MM.1S (cell line): ENCODE data around the gene TMEM161A.
A peak's percentile ranks its signal among the peaks of the same experiment; 100 is the strongest.

Source experiments
- DNase-seq: peaks from one replicate; pipeline ENCODE4 v3.0.0-alpha.2; 2015
- H2AFZ ChIP-seq: fragments of 300-600 bp; sonication (generic); 2 replicates; pipeline ENCODE4 v1.6.0; 2016; ENCODE audit warnings: antibody characterized with exemption, low read length
- H3F3A ChIP-seq: fragments of 300-600 bp; sonication (generic); 2 replicates; pipeline ENCODE4 v1.6.1; 2016; ENCODE audit warnings: mild to moderate bottlenecking, antibody characterized with exemption, low read length, moderate library complexity, mixed read lengths; ENCODE audit not compliant: insufficient read depth
- H3K27ac ChIP-seq: fragments of 300-600 bp; sonication (generic); 2 replicates; pipeline ENCODE4 v1.5.1; 2016; ENCODE audit warnings: mild to moderate bottlenecking, low read length
- H3K27me3 ChIP-seq: fragments of 300-600 bp; sonication (generic); replicated peaks from 2 replicates; pipeline ENCODE4 v1.6.0; 2016; ENCODE audit warnings: low read length; ENCODE audit not compliant: insufficient read depth
- H3K36me3 ChIP-seq: fragments of 300-600 bp; sonication (generic); replicated peaks from 2 replicates; pipeline ENCODE4 v1.6.1; 2016; ENCODE audit warnings: mild to moderate bottlenecking, low read length, mixed read lengths; ENCODE audit not compliant: insufficient read depth
- H3K4me1 ChIP-seq: fragments of 300-600 bp; sonication (generic); 2 replicates; pipeline ENCODE4 v1.6.1; 2016; ENCODE audit warnings: low read length, mixed read lengths
- H3K4me2 ChIP-seq: fragments of 300-600 bp; sonication (generic); 2 replicates; pipeline ENCODE4 v1.6.0; 2016; ENCODE audit warnings: low read depth, low read length
- H3K4me3 ChIP-seq: fragments of 300-600 bp; sonication (generic); 2 replicates; pipeline ENCODE4 v1.5.1; 2016; ENCODE audit warnings: low read length, mixed read lengths
- H3K79me2 ChIP-seq: fragments of 300-600 bp; sonication (generic); 2 replicates; pipeline ENCODE4 v1.6.1; 2016; ENCODE audit warnings: mixed run types, low read length, mixed read lengths
- H3K9ac ChIP-seq: fragments of 300-600 bp; sonication (generic); 2 replicates; pipeline ENCODE4 v1.6.1; 2016; ENCODE audit warnings: low read length, mixed read lengths
- H3K9me2 ChIP-seq: fragments of 300-600 bp; sonication (generic); replicated peaks from 2 replicates; pipeline ENCODE4 v1.6.1; 2016; ENCODE audit warnings: mild to moderate bottlenecking, low read length, mixed read lengths; ENCODE audit not compliant: insufficient read depth
- H3K9me3 ChIP-seq: fragments of 300-600 bp; sonication (generic); replicated peaks from 2 replicates; pipeline ENCODE4 v1.6.1; 2016; ENCODE audit warnings: mild to moderate bottlenecking, low read length, mixed read lengths; ENCODE audit not compliant: insufficient read depth
- H4K20me1 ChIP-seq: fragments of 300-600 bp; sonication (generic); 2 replicates; pipeline ENCODE4 v1.6.1; 2016; ENCODE audit warnings: mild to moderate bottlenecking, low read length, moderate library complexity, mixed read lengths; ENCODE audit not compliant: insufficient read depth
- CTCF ChIP-seq: fragments of 300-600 bp; sonication (generic); IDR thresholded peaks from 2 replicates; pipeline ENCODE4 v1.5.1; 2016; ENCODE audit warnings: antibody characterized with exemption, low read length, mixed read lengths
- EZH2 ChIP-seq: fragments of 300-600 bp; sonication (generic); optimal IDR thresholded peaks from 2 replicates; pipeline ENCODE3; 2017; ENCODE audit warnings: low read depth, mild to moderate bottlenecking, antibody characterized with exemption, low read length, mixed read lengths
- EZH2phosphoT487 ChIP-seq: fragments of 300-600 bp; sonication (generic); IDR thresholded peaks from 2 replicates; pipeline ENCODE4 v1.6.1; 2018; ENCODE audit warnings: antibody characterized with exemption, low read length

Gene TMEM161A

DNA sequence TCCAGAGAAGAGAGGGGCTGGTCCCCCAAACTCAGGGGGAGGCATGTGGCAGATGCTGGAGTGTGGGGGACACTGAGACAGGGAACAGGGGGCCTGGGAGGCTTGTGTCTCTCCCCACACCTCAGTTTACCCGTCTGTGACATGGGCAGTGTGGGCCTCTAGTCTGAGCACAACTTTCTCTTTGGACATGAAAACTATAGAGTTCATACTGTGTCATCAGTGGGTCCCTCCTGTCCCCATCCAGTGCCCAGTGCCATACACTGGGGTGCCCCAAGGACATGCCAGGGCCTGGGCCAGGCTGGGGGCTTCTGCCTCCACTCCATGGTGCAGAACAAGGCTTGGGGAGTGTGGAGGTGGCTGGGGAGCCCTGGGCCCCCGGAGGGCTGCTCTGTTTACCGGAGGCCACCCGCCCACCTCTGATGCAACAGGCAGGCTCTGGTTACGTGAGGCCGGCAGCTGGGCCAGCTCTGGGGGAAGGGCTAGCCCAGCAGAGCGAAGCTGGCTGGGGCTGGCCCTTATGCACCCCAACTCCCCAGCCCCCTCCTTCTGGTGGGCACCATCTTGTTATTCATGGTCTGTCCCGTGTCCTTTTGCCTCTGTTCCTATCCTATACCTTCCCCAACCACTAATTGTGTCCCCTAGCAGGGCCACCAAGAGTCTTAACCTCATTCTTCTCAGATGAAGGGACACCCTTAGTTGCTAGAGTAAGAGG, 33.7 kb upstream of the TMEM161A start:
- peaks cover 7% of the 10 kb centered on the region; the same call in 1 of the 2 replicates for H3K4me1 ChIP-seq
- TF ChIP-seq EZH2phosphoT487 (no peak), CTCF (no peak), EZH2 (no peak)
- H3F3A ChIP-seq, result no peaks in the 10 kb centered on the region; the same call in 1 of the 2 replicates
- no peak overlapping the region for H3K27ac ChIP-seq
- no peak for DNase-seq
- no peaks in the 10 kb centered on the region for H3K36me3 ChIP-seq
- no peak overlapping the region for H2AFZ ChIP-seq
- H3K27me3 ChIP-seq, result no peaks in the 10 kb centered on the region
- H3K9me3 ChIP-seq, result no peaks in the 10 kb centered on the region
- H3K4me3 ChIP-seq, result no peak overlapping the region
- H4K20me1 ChIP-seq, result no peaks in the 10 kb centered on the region
- no peak overlapping the region for H3K4me2 ChIP-seq
- no peaks in the 10 kb centered on the region for H3K9me2 ChIP-seq
- no peak overlapping the region for H3K9ac ChIP-seq
- H3K79me2 ChIP-seq, result no peaks in the 10 kb centered on the region

- H3K27ac ChIP-seq, result no peak overlapping the region
- no peak overlapping the region for H3K4me3 ChIP-seq
- TF ChIP-seq EZH2 (no peak), EZH2phosphoT487 (no peak), CTCF (no peak)
- no peaks in the 10 kb centered on the region for H3K36me3 ChIP-seq
- H2AFZ ChIP-seq, result no peak overlapping the region
- no peaks in the 10 kb centered on the region for H4K20me1 ChIP-seq
- H3F3A ChIP-seq, result no peaks in the 10 kb centered on the region; the same call in 1 of the 2 replicates
- H3K4me1 ChIP-seq, result peaks cover 7% of the 10 kb centered on the region; the same call in 1 of the 2 replicates
- no peak for DNase-seq
- H3K9me3 ChIP-seq, result no peaks in the 10 kb centered on the region
- no peak overlapping the region for H3K4me2 ChIP-seq
- H3K27me3 ChIP-seq, result no peaks in the 10 kb centered on the region
- H3K79me2 ChIP-seq, result no peaks in the 10 kb centered on the region
- no peak overlapping the region for H3K9ac ChIP-seq
- no peaks in the 10 kb centered on the region for H3K9me2 ChIP-seq
Observed at GRCh38 chr19:19170873-19171672, 32.8 kb upstream of the TMEM161A start.

DNA sequence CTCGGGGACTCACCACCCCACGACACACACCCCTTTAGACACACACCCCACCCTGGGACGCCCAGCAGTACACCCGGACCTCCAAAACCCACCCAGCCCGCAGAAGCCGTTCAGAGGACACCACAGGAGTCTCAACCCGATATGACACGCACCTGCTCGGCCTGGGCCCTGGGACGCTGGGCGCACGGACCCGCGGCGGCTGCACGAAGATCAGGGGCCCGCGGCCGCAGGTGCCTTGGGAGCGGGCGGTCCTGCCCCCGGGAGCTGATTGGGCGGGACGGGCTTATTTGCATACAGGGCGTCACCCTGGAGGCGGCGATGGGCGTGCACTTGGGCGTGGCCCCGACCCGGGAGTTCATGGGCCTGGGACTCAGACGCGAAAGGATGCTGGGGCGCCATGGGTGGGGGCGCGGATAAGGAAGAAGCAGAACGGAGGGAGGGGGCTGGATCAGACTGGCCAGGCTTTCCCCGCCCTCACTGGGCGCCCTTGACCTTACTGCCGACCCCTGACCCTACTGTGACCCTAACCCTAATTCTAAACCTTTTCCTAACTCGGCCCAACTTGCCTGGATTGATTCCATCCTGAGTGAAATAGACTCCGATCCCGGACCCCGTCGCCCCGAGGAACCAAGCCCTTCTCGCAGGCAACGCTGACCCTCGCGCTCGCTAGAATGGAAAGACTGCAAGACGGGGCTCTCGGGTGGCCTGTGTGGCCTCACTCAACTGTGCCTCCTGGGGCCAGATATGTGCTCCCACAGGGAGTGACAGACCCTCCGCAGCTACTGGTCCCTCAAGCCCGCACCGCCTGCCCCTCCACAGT, 32.0 kb upstream of the TMEM161A start, which contains the start of gene MEF2B:
Gene MEF2B (minus strand): TSS at position 211 of the 820 bp plus-strand sequence. CDS start 19,528 bp downstream, outside the sequence.
- no peaks in the 10 kb centered on the region for H4K20me1 ChIP-seq
- peak within 1 kb of the TSS; percentile 36; the same call in 1 of the 2 replicates for H2AFZ ChIP-seq
- peak within 1 kb of the TSS; percentile 20; the same call in 1 of the 2 replicates for H3K9ac ChIP-seq
- no peaks in the 10 kb centered on the region for H3K9me3 ChIP-seq
- H3K36me3 ChIP-seq, result no peaks in the 10 kb centered on the region
- H3K4me2 ChIP-seq, result peak within 1 kb of the TSS; percentile 96
- peak; percentile 89 for DNase-seq
- peaks cover 7% of the 10 kb centered on the region; the same call in 1 of the 2 replicates for H3K4me1 ChIP-seq
- no peaks in the 10 kb centered on the region for H3K9me2 ChIP-seq
- no peak within 1 kb of the TSS for H3K27ac ChIP-seq
- H3K27me3 ChIP-seq, result no peaks in the 10 kb centered on the region
- no peak for TF ChIP-seq CTCF
- TF ChIP-seq EZH2, result no peak
- TF ChIP-seq EZH2phosphoT487, result no peak
- H3F3A ChIP-seq, result no peaks in the 10 kb centered on the region
- H3K4me3 ChIP-seq, result peak within 1 kb of the TSS; percentile 50
- no peaks in the 10 kb centered on the region for H3K79me2 ChIP-seq
